ENCODE measurements around the gene VWA3A. TPM values are rescaled to one million over a fixed set of nuclear protein-coding genes. Genes with fewer than 3 reads are reported as not detected.

Gene VWA3A
- total RNA-seq, 1 donor from 2014 or later: not detected

DNA sequence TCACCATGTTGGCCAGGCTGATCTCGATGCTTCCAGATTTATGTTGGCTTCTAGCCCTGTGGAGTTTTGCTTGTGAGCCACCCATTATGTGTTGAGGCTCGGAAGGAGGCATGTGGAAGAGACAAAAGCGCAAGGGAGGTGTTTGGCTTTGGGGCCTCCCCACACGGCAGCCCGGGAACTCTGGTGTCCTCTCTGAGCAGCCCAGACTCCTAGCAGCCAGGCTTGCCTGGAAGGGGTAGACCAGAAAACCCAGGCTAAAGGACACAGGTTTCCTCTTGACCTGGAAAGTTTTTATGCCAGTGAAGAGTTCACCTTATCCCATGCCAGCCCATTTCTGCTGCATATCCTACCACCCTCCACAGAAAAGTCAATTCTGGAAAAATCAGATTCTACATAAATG, 91.0 kb downstream of the VWA3A start:
- H2AFZ ChIP-seq (ENCODE audit: low read depth, low read length): no peak overlapping the region
- Mint-ChIP-seq H3K36me3 (ENCODE audit: low read depth, unreplicated experiment) (no peaks in the 10 kb centered on the region), H3K4me3 (ENCODE audit: unreplicated experiment) (no peak overlapping the region), H3K4me1 (ENCODE audit: low read depth, unreplicated experiment) (no peaks in the 10 kb centered on the region), H3K9me3 (ENCODE audit: unreplicated experiment) (no peaks in the 10 kb centered on the region), H3K27me3 (ENCODE audit: low read depth, unreplicated experiment) (peaks cover 36% of the 10 kb centered on the region), H3K27ac (ENCODE audit: unreplicated experiment) (no peak overlapping the region)
- H3K9me3 ChIP-seq (ENCODE audit: insufficient read depth, low read depth, low read length): no peaks in the 10 kb centered on the region
- H3K4me1 ChIP-seq (ENCODE audit: insufficient read depth, low read length): no peaks in the 10 kb centered on the region
- H4K20me1 ChIP-seq (ENCODE audit: insufficient read depth, low read length): no peaks in the 10 kb centered on the region
- H3K27me3 ChIP-seq (ENCODE audit: insufficient read depth, low read length): peaks cover 2% of the 10 kb centered on the region
- no peak for TF ChIP-seq EZH2 (IDR thresholded peaks at IDR 0.05; ENCODE audit: insufficient read depth, low read length)
- TF ChIP-seq, protein P1, sequence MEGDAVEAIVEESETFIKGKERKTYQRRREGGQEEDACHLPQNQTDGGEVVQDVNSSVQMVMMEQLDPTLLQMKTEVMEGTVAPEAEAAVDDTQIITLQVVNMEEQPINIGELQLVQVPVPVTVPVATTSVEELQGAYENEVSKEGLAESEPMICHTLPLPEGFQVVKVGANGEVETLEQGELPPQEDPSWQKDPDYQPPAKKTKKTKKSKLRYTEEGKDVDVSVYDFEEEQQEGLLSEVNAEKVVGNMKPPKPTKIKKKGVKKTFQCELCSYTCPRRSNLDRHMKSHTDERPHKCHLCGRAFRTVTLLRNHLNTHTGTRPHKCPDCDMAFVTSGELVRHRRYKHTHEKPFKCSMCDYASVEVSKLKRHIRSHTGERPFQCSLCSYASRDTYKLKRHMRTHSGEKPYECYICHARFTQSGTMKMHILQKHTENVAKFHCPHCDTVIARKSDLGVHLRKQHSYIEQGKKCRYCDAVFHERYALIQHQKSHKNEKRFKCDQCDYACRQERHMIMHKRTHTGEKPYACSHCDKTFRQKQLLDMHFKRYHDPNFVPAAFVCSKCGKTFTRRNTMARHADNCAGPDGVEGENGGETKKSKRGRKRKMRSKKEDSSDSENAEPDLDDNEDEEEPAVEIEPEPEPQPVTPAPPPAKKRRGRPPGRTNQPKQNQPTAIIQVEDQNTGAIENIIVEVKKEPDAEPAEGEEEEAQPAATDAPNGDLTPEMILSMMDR (IDR thresholded peaks at IDR 0.05; ENCODE audit: insufficient read depth, low read depth, low read length): no peak
- no peaks in the 10 kb centered on the region for H3K79me2 ChIP-seq (ENCODE audit: insufficient read depth, low read length)
- H3K36me3 ChIP-seq (ENCODE audit: insufficient read depth, low read length): no peaks in the 10 kb centered on the region
- no peak overlapping the region for H3K27ac ChIP-seq (ENCODE audit: low read depth, low read length)
- no peak overlapping the region for H3K4me3 ChIP-seq (ENCODE audit: insufficient read depth, low read depth, low read length)
- FAIRE-seq (no peak), DNase-seq (ENCODE audit: low read depth) (no peak)
- no peak overlapping the region for H3K4me2 ChIP-seq (ENCODE audit: low read length)
- H3K9ac ChIP-seq (ENCODE audit: low read length): no peak overlapping the region

- H3K27me3 ChIP-seq (ENCODE audit: insufficient read depth, low read length): no peaks in the 10 kb centered on the region
- H3K27ac Mint-ChIP-seq (ENCODE audit: unreplicated experiment): no peak overlapping the region
- no peaks in the 10 kb centered on the region for H3K36me3 ChIP-seq (ENCODE audit: insufficient read depth, low read length)
- DNase-seq (ENCODE audit: low read depth) (no peak), FAIRE-seq (no peak)
- no peak overlapping the region for H3K4me3 Mint-ChIP-seq (ENCODE audit: unreplicated experiment)
- H3K9ac ChIP-seq (ENCODE audit: low read length): no peak overlapping the region
- no peaks in the 10 kb centered on the region for H4K20me1 ChIP-seq (ENCODE audit: insufficient read depth, low read length)
- no peaks in the 10 kb centered on the region for H3K9me3 ChIP-seq (ENCODE audit: insufficient read depth, low read depth, low read length)
- peaks cover 29% of the 10 kb centered on the region for H3K27me3 Mint-ChIP-seq (ENCODE audit: low read depth, unreplicated experiment)
- no peak overlapping the region for H3K4me3 ChIP-seq (ENCODE audit: insufficient read depth, low read depth, low read length)
- H3K4me1 ChIP-seq (ENCODE audit: insufficient read depth, low read length): no peaks in the 10 kb centered on the region
- H3K4me1 Mint-ChIP-seq (ENCODE audit: low read depth, unreplicated experiment): no peaks in the 10 kb centered on the region
- H2AFZ ChIP-seq (ENCODE audit: low read depth, low read length): no peak overlapping the region
- no peak overlapping the region for H3K27ac ChIP-seq (ENCODE audit: low read depth, low read length)
- TF ChIP-seq, protein P1 (IDR thresholded peaks at IDR 0.05; ENCODE audit: insufficient read depth, low read depth, low read length): no peak
- TF ChIP-seq EZH2 (IDR thresholded peaks at IDR 0.05; ENCODE audit: insufficient read depth, low read length): no peak
- no peak overlapping the region for H3K4me2 ChIP-seq (ENCODE audit: low read length)
- no peaks in the 10 kb centered on the region for H3K9me3 Mint-ChIP-seq (ENCODE audit: unreplicated experiment)
- H3K79me2 ChIP-seq (ENCODE audit: insufficient read depth, low read length): no peaks in the 10 kb centered on the region
- H3K36me3 Mint-ChIP-seq (ENCODE audit: low read depth, unreplicated experiment): no peaks in the 10 kb centered on the region
Measured at GRCh38 chr16:22183901-22184614, 91.7 kb downstream of the VWA3A start.

DNA sequence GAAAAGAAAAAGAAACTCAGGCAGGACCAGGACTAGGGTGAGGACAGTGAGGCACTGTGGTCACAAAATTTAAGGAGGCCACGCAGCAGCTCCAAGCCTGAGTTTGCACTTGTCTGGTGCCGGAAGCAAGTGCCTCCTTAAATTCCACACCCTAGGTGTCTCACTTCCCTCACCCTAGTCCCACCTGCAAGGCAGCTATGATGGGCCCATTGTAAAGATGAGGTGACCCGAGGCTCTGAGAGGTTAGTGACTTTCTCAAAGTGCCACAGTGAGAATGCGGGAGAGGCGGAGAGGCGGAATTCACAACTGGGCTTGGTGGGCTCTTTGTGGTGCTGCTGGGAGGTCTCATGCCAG, 92.3 kb downstream of the VWA3A start:
- H3K4me2 ChIP-seq (ENCODE audit: low read length): no peak overlapping the region
- DNase-seq (ENCODE audit: low read depth) (no peak), FAIRE-seq (no peak)
- no peaks in the 10 kb centered on the region for H3K36me3 Mint-ChIP-seq (ENCODE audit: low read depth, unreplicated experiment)
- H3K27me3 ChIP-seq (ENCODE audit: insufficient read depth, low read length): no peaks in the 10 kb centered on the region
- H3K9ac ChIP-seq (ENCODE audit: low read length): no peak overlapping the region
- H3K4me1 ChIP-seq (ENCODE audit: insufficient read depth, low read length): peaks cover 4% of the 10 kb centered on the region
- H3K4me1 Mint-ChIP-seq (ENCODE audit: low read depth, unreplicated experiment): peaks cover under 1% of the 10 kb centered on the region
- no peak overlapping the region for H3K27ac ChIP-seq (ENCODE audit: low read depth, low read length)
- H3K4me3 Mint-ChIP-seq (ENCODE audit: unreplicated experiment): no peak overlapping the region
- no peaks in the 10 kb centered on the region for H3K79me2 ChIP-seq (ENCODE audit: insufficient read depth, low read length)
- no peaks in the 10 kb centered on the region for H3K36me3 ChIP-seq (ENCODE audit: insufficient read depth, low read length)
- no peak overlapping the region for H2AFZ ChIP-seq (ENCODE audit: low read depth, low read length)
- H3K9me3 ChIP-seq (ENCODE audit: insufficient read depth, low read depth, low read length): no peaks in the 10 kb centered on the region
- no peak overlapping the region for H3K27ac Mint-ChIP-seq (ENCODE audit: unreplicated experiment)
- no peak for TF ChIP-seq EZH2 (IDR thresholded peaks at IDR 0.05; ENCODE audit: insufficient read depth, low read length)
- TF ChIP-seq, protein P1 (IDR thresholded peaks at IDR 0.05; ENCODE audit: insufficient read depth, low read depth, low read length): no peak
- no peak overlapping the region for H3K4me3 ChIP-seq (ENCODE audit: insufficient read depth, low read depth, low read length)
- H3K9me3 Mint-ChIP-seq (ENCODE audit: unreplicated experiment): no peaks in the 10 kb centered on the region
- H3K27me3 Mint-ChIP-seq (ENCODE audit: low read depth, unreplicated experiment): peaks cover 26% of the 10 kb centered on the region
- H4K20me1 ChIP-seq (ENCODE audit: insufficient read depth, low read length): no peaks in the 10 kb centered on the region
